ENCODE data around the gene PRR7. TPM values are rescaled to one million over a fixed set of nuclear protein-coding genes. Genes with fewer than 3 reads are reported as not detected.
"Not testable (repeated sequence)": the region's sequence is repeated elsewhere in the genome, so short reads cannot be mapped to it uniquely, and the experiment has no call there.

PRR7 gene
- total RNA-seq, 1 donor from 2014 or later, result 12.1 TPM

- H3K9me3 Mint-ChIP-seq; H3K4me3 Mint-ChIP-seq (ENCODE audit: low read depth); H3K27me3 Mint-ChIP-seq (ENCODE audit: low read depth); H3K27ac Mint-ChIP-seq; intact Hi-C loops (cut with micrococcal nuclease); DNase-seq (ENCODE audit: low spot score); H3K4me1 Mint-ChIP-seq (ENCODE audit: low read depth): not testable (repeated sequence)
- H3K36me3 Mint-ChIP-seq (ENCODE audit: low read depth), result peaks cover 42% of the 10 kb centered on the region
These were observed 39.1 kb downstream of the PRR7 start for GRCh38 chr5:177485753-177486152.

DNA sequence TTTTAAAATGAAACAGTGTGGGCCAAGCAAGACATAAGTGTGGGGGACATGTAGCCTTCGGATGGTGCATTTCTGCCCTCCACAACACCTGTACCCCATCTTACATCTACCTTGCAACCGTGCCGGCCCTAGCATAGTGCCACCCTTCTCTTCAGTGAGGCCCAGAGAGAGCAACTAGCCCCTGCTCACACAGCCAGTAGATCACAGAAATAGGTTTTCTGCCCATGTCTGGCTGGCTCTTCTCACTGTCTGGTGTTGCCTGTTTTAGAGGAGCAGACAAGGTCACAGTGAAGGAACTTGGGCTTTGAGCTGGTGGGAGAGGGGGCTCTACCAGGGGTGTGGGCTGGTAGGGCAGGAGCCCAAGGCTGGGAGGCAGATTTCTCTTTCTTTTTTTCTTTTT lies 39.6 kb downstream of the PRR7 start:
- H3K9me3 Mint-ChIP-seq, result no peaks in the 10 kb centered on the region
- no peak for DNase-seq (ENCODE audit: low spot score)
- H3K27ac Mint-ChIP-seq, result no peak overlapping the region
- H3K27me3 Mint-ChIP-seq (ENCODE audit: low read depth), result no peaks in the 10 kb centered on the region
- H3K36me3 Mint-ChIP-seq (ENCODE audit: low read depth), result peaks cover 46% of the 10 kb centered on the region
- H3K4me3 Mint-ChIP-seq (ENCODE audit: low read depth), result no peak overlapping the region
- intact Hi-C loops (cut with micrococcal nuclease), result no loop called here
- peaks cover 2% of the 10 kb centered on the region for H3K4me1 Mint-ChIP-seq (ENCODE audit: low read depth)

GRCh38 chr5:177487144-177487543 lies 40.5 kb downstream of the PRR7 start:
- peaks cover 2% of the 10 kb centered on the region for H3K4me1 Mint-ChIP-seq (ENCODE audit: low read depth)
- DNase-seq (ENCODE audit: low spot score), result no peak
- intact Hi-C loops (cut with micrococcal nuclease), result no loop called here
- peaks cover 51% of the 10 kb centered on the region for H3K36me3 Mint-ChIP-seq (ENCODE audit: low read depth)
- H3K27me3 Mint-ChIP-seq (ENCODE audit: low read depth), result no peaks in the 10 kb centered on the region
- no peak overlapping the region for H3K4me3 Mint-ChIP-seq (ENCODE audit: low read depth)
- no peak overlapping the region for H3K27ac Mint-ChIP-seq
- H3K9me3 Mint-ChIP-seq, result no peaks in the 10 kb centered on the region

DNA sequence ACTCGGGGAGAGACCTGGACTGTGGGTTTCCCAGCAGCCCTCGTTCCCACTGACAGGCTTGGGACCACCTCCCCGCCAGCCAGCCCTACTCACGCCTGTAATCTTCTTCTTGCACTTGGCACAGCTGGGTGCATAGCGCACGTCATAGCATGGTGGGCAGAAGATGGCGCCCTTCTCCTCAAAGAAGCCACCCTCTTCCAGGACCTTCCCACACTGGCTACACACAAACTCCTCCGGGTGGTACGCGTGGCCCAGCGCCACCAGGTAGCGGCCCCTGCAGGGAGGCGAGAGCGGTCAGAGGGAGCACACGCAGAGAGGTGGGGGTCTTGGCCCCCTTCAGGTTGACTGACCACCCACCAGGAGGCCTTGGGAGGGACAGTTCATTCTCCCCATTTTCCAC lies 41.4 kb downstream of the PRR7 start:
- intact Hi-C loops (cut with micrococcal nuclease), result no loop called here
- Mint-ChIP-seq H3K27me3 (ENCODE audit: low read depth) (no peaks in the 10 kb centered on the region), H3K27ac (no peak overlapping the region), H3K9me3 (no peaks in the 10 kb centered on the region), H3K4me1 (ENCODE audit: low read depth) (peaks cover 2% of the 10 kb centered on the region), H3K4me3 (ENCODE audit: low read depth) (no peak overlapping the region), H3K36me3 (ENCODE audit: low read depth) (peaks cover 56% of the 10 kb centered on the region)
- DNase-seq (ENCODE audit: low spot score), result no peak

- Mint-ChIP-seq H3K4me1 (ENCODE audit: low read depth) (peaks cover 8% of the 10 kb centered on the region), H3K27ac (no peak overlapping the region), H3K36me3 (ENCODE audit: low read depth) (peaks cover 55% of the 10 kb centered on the region), H3K27me3 (ENCODE audit: low read depth) (no peaks in the 10 kb centered on the region), H3K4me3 (ENCODE audit: low read depth) (no peak overlapping the region), H3K9me3 (no peaks in the 10 kb centered on the region)
- intact Hi-C loops (cut with micrococcal nuclease), result no loop called here
- no peak for DNase-seq (ENCODE audit: low spot score)
These were observed 42.6 kb downstream of the PRR7 start for GRCh38 chr5:177489119-177489716.

DNA sequence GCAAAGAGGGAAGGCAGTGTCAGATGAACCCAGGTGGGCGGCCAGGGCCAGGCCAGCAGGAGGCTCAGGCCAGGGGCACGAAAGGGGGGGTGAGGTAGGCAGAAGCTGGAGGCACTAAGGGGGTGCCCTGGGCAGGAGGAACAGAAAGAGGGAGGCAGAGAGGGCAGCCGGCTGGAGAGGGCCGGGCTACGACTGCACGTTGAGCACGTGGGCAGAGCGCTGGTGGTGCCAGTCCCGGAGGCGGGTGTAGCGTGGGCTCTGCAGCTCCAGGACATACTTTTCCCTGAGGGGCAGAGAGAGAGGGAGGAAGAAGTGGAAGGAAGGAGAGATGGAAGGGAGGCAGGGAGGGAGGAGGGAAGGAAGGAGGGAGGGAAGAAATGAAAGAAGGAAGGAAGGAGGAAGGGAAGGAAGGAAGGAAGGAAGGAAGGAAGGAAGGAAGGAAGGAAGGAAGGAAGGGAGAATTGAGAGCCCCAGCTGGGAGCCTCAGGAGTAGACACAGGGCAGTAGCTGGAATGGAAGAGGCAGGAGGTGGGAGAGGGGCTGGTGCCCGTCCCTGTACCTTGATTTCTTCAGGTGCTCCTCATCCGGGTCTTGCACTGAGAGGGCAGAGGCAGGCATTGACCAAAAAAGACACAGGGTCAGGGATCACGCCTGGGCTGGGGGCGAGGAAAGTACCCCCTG lies 43.8 kb downstream of the PRR7 start:
- intact Hi-C loops (cut with micrococcal nuclease), result no loop called here
- peaks cover 48% of the 10 kb centered on the region for H3K36me3 Mint-ChIP-seq (ENCODE audit: low read depth)
- no peaks in the 10 kb centered on the region for H3K27me3 Mint-ChIP-seq (ENCODE audit: low read depth)
- DNase-seq (ENCODE audit: low spot score), result no peak
- H3K4me3 Mint-ChIP-seq (ENCODE audit: low read depth), result no peak overlapping the region
- no peak overlapping the region for H3K27ac Mint-ChIP-seq
- H3K9me3 Mint-ChIP-seq, result no peaks in the 10 kb centered on the region
- H3K4me1 Mint-ChIP-seq (ENCODE audit: low read depth), result peaks cover 12% of the 10 kb centered on the region

- Mint-ChIP-seq H3K36me3 (ENCODE audit: low read depth) (peaks cover 45% of the 10 kb centered on the region), H3K4me1 (ENCODE audit: low read depth) (peaks cover 13% of the 10 kb centered on the region), H3K27me3 (ENCODE audit: low read depth) (no peaks in the 10 kb centered on the region), H3K27ac (no peak overlapping the region), H3K4me3 (ENCODE audit: low read depth) (no peak overlapping the region), H3K9me3 (no peaks in the 10 kb centered on the region)
- no peak for DNase-seq (ENCODE audit: low spot score)
- intact Hi-C loops (cut with micrococcal nuclease), result no loop called here
These were observed 44.4 kb downstream of the PRR7 start for GRCh38 chr5:177490992-177491391.

DNA sequence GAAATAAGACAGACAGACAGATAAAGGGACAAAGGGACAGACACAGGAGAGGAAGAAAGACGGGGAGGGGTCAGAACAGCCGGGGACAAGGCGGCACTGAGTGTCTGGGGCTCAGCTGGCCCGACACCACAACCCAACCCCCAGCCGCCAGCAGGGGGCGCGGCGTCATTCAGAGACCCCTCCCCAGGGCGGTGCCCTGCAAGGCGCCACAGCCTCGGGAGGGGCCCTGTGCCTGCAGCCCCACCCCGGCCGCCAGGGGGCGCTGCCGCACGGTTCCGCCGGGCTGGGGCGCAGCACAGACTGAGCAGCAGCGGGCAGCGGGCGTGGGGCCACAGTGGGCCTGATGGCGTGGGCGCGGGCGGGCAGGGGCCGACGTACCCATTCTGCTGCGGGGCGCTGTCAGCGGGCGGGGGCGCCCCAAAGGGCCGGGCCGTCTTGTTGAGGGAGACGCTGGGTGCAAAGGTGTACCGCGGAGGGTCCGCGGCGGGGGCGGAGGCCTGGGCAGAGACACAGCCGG lies 44.9 kb downstream of the PRR7 start:
- H3K4me3 Mint-ChIP-seq (ENCODE audit: low read depth), result no peak overlapping the region
- H3K27me3 Mint-ChIP-seq (ENCODE audit: low read depth), result no peaks in the 10 kb centered on the region
- H3K4me1 Mint-ChIP-seq (ENCODE audit: low read depth), result peaks cover 17% of the 10 kb centered on the region
- peak; percentile 26 for DNase-seq (ENCODE audit: low spot score)
- no peak overlapping the region for H3K27ac Mint-ChIP-seq
- H3K9me3 Mint-ChIP-seq, result no peaks in the 10 kb centered on the region
- intact Hi-C loops (cut with micrococcal nuclease), result no loop called here
- H3K36me3 Mint-ChIP-seq (ENCODE audit: low read depth), result peaks cover 45% of the 10 kb centered on the region

DNA sequence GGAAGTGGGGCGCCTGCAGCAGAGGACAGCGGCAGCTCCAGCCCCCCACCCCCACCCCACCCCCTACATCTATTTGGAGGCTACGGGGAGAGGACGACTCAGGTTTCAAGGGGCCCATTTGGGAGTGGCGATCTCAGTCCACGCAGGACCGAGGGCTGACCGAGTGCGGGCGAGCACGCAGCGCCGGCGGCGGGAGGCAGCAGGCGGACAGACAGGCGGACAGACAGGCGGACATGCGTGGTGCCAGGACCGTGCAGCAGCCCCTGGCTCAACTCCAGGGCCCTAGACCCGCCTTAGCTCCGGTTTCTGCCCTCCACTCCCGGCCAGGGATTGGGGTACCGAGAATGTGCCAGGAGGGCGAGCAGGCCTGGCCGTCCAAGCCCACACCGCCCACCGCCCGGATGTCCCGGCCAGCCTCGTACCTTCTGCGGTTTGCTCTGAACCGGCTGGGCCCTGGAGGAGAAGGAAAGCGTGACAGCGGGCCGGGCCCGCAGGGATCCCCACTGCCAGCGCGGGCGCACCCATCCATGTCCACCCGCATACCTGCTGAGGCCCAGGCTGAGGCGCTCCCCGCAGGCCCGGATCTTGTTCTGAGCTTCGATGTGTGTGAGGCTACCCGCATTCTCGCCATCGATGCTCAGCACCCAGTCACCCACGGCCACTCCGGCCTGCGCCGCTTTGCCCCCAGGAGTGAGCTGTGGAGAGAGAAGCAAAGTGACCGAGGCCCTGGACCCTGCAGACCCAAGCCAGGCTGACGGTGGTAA lies 45.6 kb downstream of the PRR7 start:
- H3K9me3 Mint-ChIP-seq, result no peaks in the 10 kb centered on the region
- DNase-seq (ENCODE audit: low spot score), result no peak
- no peaks in the 10 kb centered on the region for H3K27me3 Mint-ChIP-seq (ENCODE audit: low read depth)
- intact Hi-C loops (cut with micrococcal nuclease), result no loop called here
- H3K4me3 Mint-ChIP-seq (ENCODE audit: low read depth), result no peak overlapping the region
- H3K36me3 Mint-ChIP-seq (ENCODE audit: low read depth), result peaks cover 43% of the 10 kb centered on the region
- H3K4me1 Mint-ChIP-seq (ENCODE audit: low read depth), result peaks cover 17% of the 10 kb centered on the region
- no peak overlapping the region for H3K27ac Mint-ChIP-seq

GRCh38 chr5:177492841-177493240 lies 46.2 kb downstream of the PRR7 start:
- Mint-ChIP-seq H3K36me3 (ENCODE audit: low read depth) (peaks cover 39% of the 10 kb centered on the region), H3K4me1 (ENCODE audit: low read depth) (peaks cover 17% of the 10 kb centered on the region), H3K4me3 (ENCODE audit: low read depth) (no peak overlapping the region), H3K9me3 (no peaks in the 10 kb centered on the region), H3K27me3 (ENCODE audit: low read depth) (peaks cover 2% of the 10 kb centered on the region), H3K27ac (peak overlapping the region; percentile 29)
- intact Hi-C loops (cut with micrococcal nuclease), result no loop called here
- no peak for DNase-seq (ENCODE audit: low spot score)

GRCh38 chr5:177493795-177494345 lies 47.3 kb downstream of the PRR7 start:
- Mint-ChIP-seq H3K4me1 (ENCODE audit: low read depth) (peaks cover 20% of the 10 kb centered on the region), H3K27ac (peak overlapping the region; percentile 69), H3K27me3 (ENCODE audit: low read depth) (peaks cover 10% of the 10 kb centered on the region), H3K36me3 (ENCODE audit: low read depth) (peaks cover 32% of the 10 kb centered on the region), H3K4me3 (ENCODE audit: low read depth) (no peak overlapping the region), H3K9me3 (no peaks in the 10 kb centered on the region)
- intact Hi-C loops (cut with micrococcal nuclease), result no loop called here
- no peak for DNase-seq (ENCODE audit: low spot score)

- peaks cover 20% of the 10 kb centered on the region for H3K4me1 Mint-ChIP-seq (ENCODE audit: low read depth)
- H3K4me3 Mint-ChIP-seq (ENCODE audit: low read depth), result peak overlapping the region; percentile 13
- peaks cover 12% of the 10 kb centered on the region for H3K27me3 Mint-ChIP-seq (ENCODE audit: low read depth)
- H3K27ac Mint-ChIP-seq, result peak overlapping the region; percentile 69
- H3K36me3 Mint-ChIP-seq (ENCODE audit: low read depth), result peaks cover 29% of the 10 kb centered on the region
- no peak for DNase-seq (ENCODE audit: low spot score)
- H3K9me3 Mint-ChIP-seq, result no peaks in the 10 kb centered on the region
- intact Hi-C loops (cut with micrococcal nuclease), result loop anchor here (5.0 kb wide), 1 partner anchor 382 kb away; no protein-coding TSS in a partner anchor
These were observed 48.0 kb downstream of the PRR7 start for GRCh38 chr5:177494346-177495195.
